ENCODE data around the gene DOCK2.

DNA sequence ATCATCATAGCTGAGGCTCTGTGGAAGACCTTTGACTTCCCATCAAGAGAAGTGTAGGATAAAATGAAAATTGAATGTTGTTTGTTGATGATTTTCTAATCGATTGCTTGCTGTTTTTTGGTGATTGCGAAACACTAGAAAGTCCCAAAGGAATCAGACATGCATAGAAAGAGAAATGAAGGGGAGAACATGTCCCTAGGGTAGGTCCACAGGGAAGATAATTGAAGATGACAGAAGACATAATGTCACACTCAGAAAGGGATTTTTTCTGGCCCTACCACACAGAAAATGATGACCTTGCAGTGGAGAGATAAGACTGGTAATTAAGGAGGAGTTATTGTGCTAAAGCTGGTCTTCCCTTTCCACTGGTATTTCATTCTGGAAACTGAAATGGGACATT lies 280.4 kb downstream of the DOCK2 start:
- TF ChIP-seq ZFP37 (tag by site-specific recombination; IDR thresholded peaks at IDR 0.05) (no peak), ZBTB1 (tag by site-specific recombination; IDR thresholded peaks at IDR 0.05) (no peak), ZNF280D (tag by site-specific recombination; IDR thresholded peaks at IDR 0.05) (no peak), ZNF140 (tag by site-specific recombination; IDR thresholded peaks at IDR 0.05) (no peak), ZNF10 (tag by site-specific recombination; IDR thresholded peaks at IDR 0.05) (no peak), ZNF561 (tag by site-specific recombination; IDR thresholded peaks at IDR 0.05; ENCODE audit: borderline replicate concordance) (no peak), CTCF (tag by site-specific recombination; IDR thresholded peaks at IDR 0.05) (no peak), PRDM1 (tag by site-specific recombination; IDR thresholded peaks at IDR 0.05) (no peak; the same call in 1 of the 2 replicates), ZNF473 (tag by site-specific recombination; IDR thresholded peaks at IDR 0.05) (no peak), ZNF521 (tag by site-specific recombination; IDR thresholded peaks at IDR 0.05) (no peak)
- TF ChIP-seq, protein P1, sequence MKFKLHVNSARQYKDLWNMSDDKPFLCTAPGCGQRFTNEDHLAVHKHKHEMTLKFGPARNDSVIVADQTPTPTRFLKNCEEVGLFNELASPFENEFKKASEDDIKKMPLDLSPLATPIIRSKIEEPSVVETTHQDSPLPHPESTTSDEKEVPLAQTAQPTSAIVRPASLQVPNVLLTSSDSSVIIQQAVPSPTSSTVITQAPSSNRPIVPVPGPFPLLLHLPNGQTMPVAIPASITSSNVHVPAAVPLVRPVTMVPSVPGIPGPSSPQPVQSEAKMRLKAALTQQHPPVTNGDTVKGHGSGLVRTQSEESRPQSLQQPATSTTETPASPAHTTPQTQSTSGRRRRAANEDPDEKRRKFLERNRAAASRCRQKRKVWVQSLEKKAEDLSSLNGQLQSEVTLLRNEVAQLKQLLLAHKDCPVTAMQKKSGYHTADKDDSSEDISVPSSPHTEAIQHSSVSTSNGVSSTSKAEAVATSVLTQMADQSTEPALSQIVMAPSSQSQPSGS (tag by site-specific recombination; IDR thresholded peaks at IDR 0.05; ENCODE audit: low read depth): no peak
- TF ChIP-seq, protein P2, sequence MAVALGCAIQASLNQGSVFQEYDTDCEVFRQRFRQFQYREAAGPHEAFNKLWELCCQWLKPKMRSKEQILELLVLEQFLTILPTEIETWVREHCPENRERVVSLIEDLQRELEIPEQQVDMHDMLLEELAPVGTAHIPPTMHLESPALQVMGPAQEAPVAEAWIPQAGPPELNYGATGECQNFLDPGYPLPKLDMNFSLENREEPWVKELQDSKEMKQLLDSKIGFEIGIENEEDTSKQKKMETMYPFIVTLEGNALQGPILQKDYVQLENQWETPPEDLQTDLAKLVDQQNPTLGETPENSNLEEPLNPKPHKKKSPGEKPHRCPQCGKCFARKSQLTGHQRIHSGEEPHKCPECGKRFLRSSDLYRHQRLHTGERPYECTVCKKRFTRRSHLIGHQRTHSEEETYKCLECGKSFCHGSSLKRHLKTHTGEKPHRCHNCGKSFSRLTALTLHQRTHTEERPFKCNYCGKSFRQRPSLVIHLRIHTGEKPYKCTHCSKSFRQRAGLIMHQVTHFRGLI (tag by site-specific recombination; IDR thresholded peaks at IDR 0.05): no peak

Data from HEK293 (cell line).